Neural crest cell (in vitro differentiated cells): Measurements from ENCODE around the gene UBL5. TPM values are rescaled to one million over a fixed set of nuclear protein-coding genes. Genes with fewer than 3 reads are reported as not detected.
A peak's percentile ranks its signal among the peaks of the same experiment; 100 is the strongest.
"Not testable (repeated sequence)": the region's sequence is repeated elsewhere in the genome, so short reads cannot be mapped to it uniquely, and the experiment has no call there.

Experiments
- DNase-seq: peaks from one replicate; pipeline ENCODE4 v3.0.0; 2021; ENCODE audit warnings: low read depth, mixed read lengths, low spot score
- H3K27ac Mint-ChIP-seq: one replicate; pipeline ENCODE4 v1.8.0; 2021; ENCODE audit warnings: mild to moderate bottlenecking, mixed read lengths; ENCODE audit not compliant: unreplicated experiment
- H3K27me3 Mint-ChIP-seq: 2 replicates; pipeline ENCODE4 v1.8.0; 2021; ENCODE audit warnings: low read depth, mild to moderate bottlenecking, mixed read lengths
- H3K36me3 Mint-ChIP-seq: 2 replicates; pipeline ENCODE4 v1.8.0; 2021; ENCODE audit warnings: low read depth, mild to moderate bottlenecking, mixed read lengths
- H3K4me1 Mint-ChIP-seq: 2 replicates; pipeline ENCODE4 v1.8.0; 2021; ENCODE audit warnings: mixed read lengths
- H3K4me3 Mint-ChIP-seq: one replicate; pipeline ENCODE4 v1.8.0; 2021; ENCODE audit warnings: mild to moderate bottlenecking, mixed read lengths
- H3K9me3 Mint-ChIP-seq: 2 replicates; pipeline ENCODE4 v1.8.0; 2021; ENCODE audit warnings: mixed read lengths
- total RNA-seq: library from RNA; stranded (reverse); gene quantifications from 2 replicates; pipeline ENCODE4 v1.2.1, GENCODE V29; 2021
- TF ChIP-seq, protein P1 (sequence below): fragments of 200-600 bp; sonication (generic); conservative IDR thresholded peaks from 2 replicates; pipeline ENCODE4 v1.5.0; 2021; ENCODE audit warnings: antibody characterized with exemption, mild to moderate bottlenecking

The UBL5 gene
- total RNA-seq, 1 donor from 2014 or later: 366 TPM

- TF ChIP-seq, protein P1, sequence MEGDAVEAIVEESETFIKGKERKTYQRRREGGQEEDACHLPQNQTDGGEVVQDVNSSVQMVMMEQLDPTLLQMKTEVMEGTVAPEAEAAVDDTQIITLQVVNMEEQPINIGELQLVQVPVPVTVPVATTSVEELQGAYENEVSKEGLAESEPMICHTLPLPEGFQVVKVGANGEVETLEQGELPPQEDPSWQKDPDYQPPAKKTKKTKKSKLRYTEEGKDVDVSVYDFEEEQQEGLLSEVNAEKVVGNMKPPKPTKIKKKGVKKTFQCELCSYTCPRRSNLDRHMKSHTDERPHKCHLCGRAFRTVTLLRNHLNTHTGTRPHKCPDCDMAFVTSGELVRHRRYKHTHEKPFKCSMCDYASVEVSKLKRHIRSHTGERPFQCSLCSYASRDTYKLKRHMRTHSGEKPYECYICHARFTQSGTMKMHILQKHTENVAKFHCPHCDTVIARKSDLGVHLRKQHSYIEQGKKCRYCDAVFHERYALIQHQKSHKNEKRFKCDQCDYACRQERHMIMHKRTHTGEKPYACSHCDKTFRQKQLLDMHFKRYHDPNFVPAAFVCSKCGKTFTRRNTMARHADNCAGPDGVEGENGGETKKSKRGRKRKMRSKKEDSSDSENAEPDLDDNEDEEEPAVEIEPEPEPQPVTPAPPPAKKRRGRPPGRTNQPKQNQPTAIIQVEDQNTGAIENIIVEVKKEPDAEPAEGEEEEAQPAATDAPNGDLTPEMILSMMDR: no peak
- no peaks in the 10 kb centered on the region for H3K27me3 Mint-ChIP-seq
- DNase-seq: no peak
- H3K36me3 Mint-ChIP-seq: no peaks in the 10 kb centered on the region
- H3K4me3 Mint-ChIP-seq: peak overlapping the region; percentile 76
- H3K4me1 Mint-ChIP-seq: peaks cover 38% of the 10 kb centered on the region
- H3K9me3 Mint-ChIP-seq: no peaks in the 10 kb centered on the region
- H3K27ac Mint-ChIP-seq: no peak overlapping the region
Observed at GRCh38 chr19:9786819-9787218, 40.9 kb upstream of the UBL5 start.

DNA sequence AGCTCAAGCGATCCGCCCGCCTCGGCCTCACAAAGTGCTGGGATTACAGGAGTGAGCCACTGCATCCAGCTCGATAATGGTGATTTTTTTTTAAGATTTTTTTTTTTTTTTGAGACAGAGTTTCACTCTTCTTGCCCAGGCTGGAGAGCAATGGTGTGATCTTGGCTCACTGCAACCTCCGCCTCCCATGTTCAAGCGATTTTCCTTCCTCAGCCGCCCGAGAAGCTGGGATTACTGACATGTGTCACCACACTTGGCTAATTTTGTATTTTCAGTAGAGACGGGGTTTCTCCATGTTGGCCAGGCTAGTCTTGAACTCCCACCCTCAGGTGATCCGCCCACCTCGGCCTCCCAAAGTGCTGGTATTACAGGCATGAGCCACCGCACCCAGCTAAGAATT, 39.1 kb upstream of the UBL5 start:
- not testable (repeated sequence) for DNase-seq, H3K27ac Mint-ChIP-seq, H3K27me3 Mint-ChIP-seq, H3K9me3 Mint-ChIP-seq, H3K36me3 Mint-ChIP-seq
- Mint-ChIP-seq H3K4me1 (peaks cover 44% of the 10 kb centered on the region), H3K4me3 (peak overlapping the region; percentile 89)

- peaks cover 41% of the 10 kb centered on the region for H3K4me1 Mint-ChIP-seq
- H3K27me3 Mint-ChIP-seq: no peaks in the 10 kb centered on the region
- TF ChIP-seq, protein P1: no peak
- no peaks in the 10 kb centered on the region for H3K36me3 Mint-ChIP-seq
- no peak overlapping the region for H3K27ac Mint-ChIP-seq
- no peak for DNase-seq
- no peaks in the 10 kb centered on the region for H3K9me3 Mint-ChIP-seq
- peak overlapping the region; percentile 89 for H3K4me3 Mint-ChIP-seq
Observed at GRCh38 chr19:9789066-9789465, 38.7 kb upstream of the UBL5 start.

DNA sequence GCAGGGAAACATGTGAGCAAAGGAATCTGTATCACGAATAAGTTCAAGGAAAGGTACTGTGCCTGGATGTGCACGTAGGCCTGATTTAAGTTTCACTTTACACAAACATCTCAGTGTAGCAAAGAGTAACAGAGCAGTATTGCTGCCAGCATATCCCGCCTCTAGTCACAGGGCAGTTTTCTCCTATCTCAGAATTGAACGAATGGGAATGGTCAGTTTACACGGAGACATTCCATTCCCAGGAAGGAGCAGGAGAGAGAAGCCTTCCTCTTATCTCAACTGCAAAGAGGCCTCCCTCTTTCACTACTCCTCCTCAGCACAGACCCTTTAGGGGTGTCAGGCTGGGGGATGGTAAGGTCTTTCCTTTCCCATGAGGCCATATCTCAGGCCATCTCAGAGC, 38.1 kb upstream of the UBL5 start:
- not testable (repeated sequence) for H3K9me3 Mint-ChIP-seq, H3K27ac Mint-ChIP-seq, H3K27me3 Mint-ChIP-seq, DNase-seq, H3K36me3 Mint-ChIP-seq
- H3K4me1 Mint-ChIP-seq: peaks cover 36% of the 10 kb centered on the region
- H3K4me3 Mint-ChIP-seq: peak overlapping the region; percentile 89

GRCh38 chr19:9791073-9791367, 36.7 kb upstream of the UBL5 start:
- not testable (repeated sequence) for H3K36me3 Mint-ChIP-seq, DNase-seq

DNA sequence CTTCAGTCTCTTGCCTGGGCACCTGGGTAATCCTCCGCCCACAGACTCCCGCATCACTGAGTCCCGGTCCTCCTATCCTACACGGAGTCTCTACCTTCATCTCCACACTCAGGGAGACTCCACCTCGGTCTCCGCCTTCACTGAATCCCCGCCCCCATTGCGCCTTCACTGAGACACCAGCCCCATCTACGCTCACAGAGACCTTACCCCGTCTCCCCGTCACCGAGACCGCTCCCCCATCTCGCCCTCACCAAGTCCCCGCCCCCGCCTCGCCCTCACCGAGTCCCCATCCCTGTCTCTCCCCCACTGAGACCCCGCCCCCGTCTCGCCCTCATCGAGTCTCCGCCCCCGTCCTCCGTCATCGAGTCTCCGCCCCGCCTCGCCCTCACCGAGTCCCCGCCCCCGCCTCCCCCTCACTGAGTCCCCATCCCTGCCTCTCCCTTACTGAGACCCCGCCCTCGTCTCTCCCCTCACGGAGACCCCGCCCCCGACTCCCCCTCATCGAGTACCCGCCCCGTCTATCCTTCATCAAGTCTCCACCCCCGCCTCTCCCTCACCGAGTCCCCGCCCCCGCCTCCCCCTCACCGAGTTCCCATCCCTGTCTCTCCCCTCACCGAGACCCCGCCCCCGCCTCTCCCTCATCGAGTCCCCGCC, 36.0 kb upstream of the UBL5 start:
- peaks cover 25% of the 10 kb centered on the region for H3K4me1 Mint-ChIP-seq
- TF ChIP-seq, protein P1: no peak
- H3K27me3 Mint-ChIP-seq: no peaks in the 10 kb centered on the region
- no peak overlapping the region for H3K27ac Mint-ChIP-seq
- peak; percentile 91 for DNase-seq
- H3K4me3 Mint-ChIP-seq: peak overlapping the region; percentile 87
- no peaks in the 10 kb centered on the region for H3K36me3 Mint-ChIP-seq
- no peaks in the 10 kb centered on the region for H3K9me3 Mint-ChIP-seq

More at GRCh38 chr19:9791073-9791367, 36.7 kb upstream of the UBL5 start:
- Mint-ChIP-seq H3K4me1 (peaks cover 27% of the 10 kb centered on the region), H3K4me3 (peak overlapping the region; percentile 87)
- not testable (repeated sequence) for H3K27ac Mint-ChIP-seq, H3K9me3 Mint-ChIP-seq, H3K27me3 Mint-ChIP-seq

GRCh38 chr19:9792206-9793070, 35.3 kb upstream of the UBL5 start:
- peak; percentile 85 for DNase-seq
- TF ChIP-seq, protein P1: no peak
- peaks cover 23% of the 10 kb centered on the region for H3K4me1 Mint-ChIP-seq
- peak overlapping the region; percentile 87 for H3K4me3 Mint-ChIP-seq
- no peaks in the 10 kb centered on the region for H3K9me3 Mint-ChIP-seq
- H3K27ac Mint-ChIP-seq: peak overlapping the region; percentile 43
- no peaks in the 10 kb centered on the region for H3K36me3 Mint-ChIP-seq
- no peaks in the 10 kb centered on the region for H3K27me3 Mint-ChIP-seq
